GM18858 (cell line): ENCODE measurements around the gene METTL15.
"Not testable (repeated sequence)": the region's sequence is repeated elsewhere in the genome, so short reads cannot be mapped to it uniquely, and the experiment has no call there.

Experiments
- ATAC-seq: cut with Tn5 transposase; IDR thresholded peaks from one replicate; pipeline ENCODE4 v1.9.1; 2021; ENCODE audit not compliant: unreplicated experiment

METTL15 gene

GRCh38 chr11:28284196-28284595 is 176.0 kb downstream of the METTL15 start:
- ATAC-seq = no peak

- ATAC-seq = no peak
Observed at GRCh38 chr11:28289444-28289843, 181.3 kb downstream of the METTL15 start.

- ATAC-seq = not testable (repeated sequence)
Observed at GRCh38 chr11:28290995-28291394, 182.8 kb downstream of the METTL15 start.

GRCh38 chr11:28296426-28296825 is 188.2 kb downstream of the METTL15 start:
- ATAC-seq = peak; percentile 97

- no peak for ATAC-seq
Observed at GRCh38 chr11:28298209-28298608, 190.0 kb downstream of the METTL15 start.

- no peak for ATAC-seq
Observed at GRCh38 chr11:28303477-28304191, 195.4 kb downstream of the METTL15 start.

- no peak for ATAC-seq
Observed at GRCh38 chr11:28315440-28315839, 207.3 kb downstream of the METTL15 start.

GRCh38 chr11:28318871-28319270 is 210.7 kb downstream of the METTL15 start:
- ATAC-seq = no peak

- no peak for ATAC-seq
Observed at GRCh38 chr11:28323621-28324020, 215.4 kb downstream of the METTL15 start.

- ATAC-seq = not testable (repeated sequence)
Observed at GRCh38 chr11:28332393-28332792, 224.2 kb downstream of the METTL15 start.

GRCh38 chr11:28337701-28338100 is 229.5 kb downstream of the METTL15 start:
- no peak for ATAC-seq

GRCh38 chr11:28338371-28338770 is 230.2 kb downstream of the METTL15 start:
- ATAC-seq = no peak

GRCh38 chr11:28339488-28339887 is 231.3 kb downstream of the METTL15 start:
- no peak for ATAC-seq

GRCh38 chr11:28342716-28343115 is 234.5 kb downstream of the METTL15 start:
- ATAC-seq = no peak

GRCh38 chr11:28343304-28344233 is 235.4 kb downstream of the METTL15 start:
- ATAC-seq = no peak

GRCh38 chr11:28346209-28346608 is 238.0 kb downstream of the METTL15 start:
- ATAC-seq = no peak

- no peak for ATAC-seq
Observed at GRCh38 chr11:28346721-28347120, 238.5 kb downstream of the METTL15 start.

- ATAC-seq = no peak
Observed at GRCh38 chr11:28347371-28347770, 239.2 kb downstream of the METTL15 start.

- no peak for ATAC-seq
Observed at GRCh38 chr11:28350216-28350615, 242.0 kb downstream of the METTL15 start.

GRCh38 chr11:28353991-28354390 is 245.8 kb downstream of the METTL15 start:
- no peak for ATAC-seq

- ATAC-seq = no peak
Observed at GRCh38 chr11:28366549-28367346, 258.6 kb downstream of the METTL15 start.
